MCF 10A (cell line): ENCODE results near the gene TTLL5. TPM values are rescaled to one million over a fixed set of nuclear protein-coding genes. Genes with fewer than 3 reads are reported as not detected.

Source experiments
- BruUV-seq: library from RNA; stranded (reverse); fragments of 400-500 nt; replicated peaks from 2 replicates; lab custom pipeline; 2021; lab: Mats Ljungman, UMichigan
- CTCF ChIA-PET: fragments of 300-600 bp; sonication (Branson Sonifier 250); formaldehyde crosslinking; extraction: SDS; loops from one replicate; lab custom pipeline; 2021; ENCODE audit warnings: antibody characterized with exemption, inconsistent platforms; lab: Yijun Ruan, JAX
- POLR2A ChIA-PET: fragments of 300-600, 350-650 bp; sonication (Branson Sonifier 250); formaldehyde crosslinking; extraction: SDS; loops from one replicate; lab custom pipeline; 2020; ENCODE audit warnings: antibody characterized with exemption, inconsistent platforms; lab: Yijun Ruan, JAX
- DNase-seq: peaks from one replicate; pipeline ENCODE4 v3.0.0-alpha.2; 2018; ENCODE audit not compliant: unreplicated experiment
- H3K27ac Mint-ChIP-seq: one replicate; pipeline ENCODE4 v1.8.0; 2022; ENCODE audit warnings: mild to moderate bottlenecking, low read depth, mixed read lengths; ENCODE audit not compliant: unreplicated experiment
- H3K27me3 Mint-ChIP-seq: one replicate; pipeline ENCODE4 v1.8.0; 2022; ENCODE audit warnings: mixed read lengths; ENCODE audit not compliant: insufficient read depth, unreplicated experiment
- H3K36me3 Mint-ChIP-seq: one replicate; pipeline ENCODE4 v1.8.0; 2022; ENCODE audit warnings: mild to moderate bottlenecking, moderate library complexity, mixed read lengths; ENCODE audit not compliant: insufficient read depth, unreplicated experiment
- H3K4me1 Mint-ChIP-seq: one replicate; pipeline ENCODE4 v1.8.0; 2022; ENCODE audit warnings: mixed read lengths; ENCODE audit not compliant: insufficient read depth, unreplicated experiment
- H3K4me3 Mint-ChIP-seq: one replicate; pipeline ENCODE4 v1.8.0; 2022; ENCODE audit warnings: mild to moderate bottlenecking, moderate library complexity, mixed read lengths; ENCODE audit not compliant: unreplicated experiment
- H3K9me3 Mint-ChIP-seq: one replicate; pipeline ENCODE4 v1.8.0; 2022; ENCODE audit warnings: mixed read lengths; ENCODE audit not compliant: unreplicated experiment
- intact Hi-C: fragments of 100-400 bp; cut with micrococcal nuclease; formaldehyde crosslinking; loops from 2 replicates; pipeline ENCODE4 v1.14.1; 2022
- total RNA-seq: library from RNA; stranded (reverse); gene quantifications from 2 replicates; pipeline ENCODE4 v1.2.3, GENCODE V29; 2022
- TF ChIP-seq, protein P1 (sequence below): fragments of 200-600 bp; IDR thresholded peaks from one replicate; pipeline ENCODE4 v1.8.0; 2022; ENCODE audit warnings: antibody characterized with exemption, mild to moderate bottlenecking; ENCODE audit not compliant: unreplicated experiment

TTLL5 gene
- total RNA-seq, 1 experiment from 2014 or later, result 31.7 TPM

DNA sequence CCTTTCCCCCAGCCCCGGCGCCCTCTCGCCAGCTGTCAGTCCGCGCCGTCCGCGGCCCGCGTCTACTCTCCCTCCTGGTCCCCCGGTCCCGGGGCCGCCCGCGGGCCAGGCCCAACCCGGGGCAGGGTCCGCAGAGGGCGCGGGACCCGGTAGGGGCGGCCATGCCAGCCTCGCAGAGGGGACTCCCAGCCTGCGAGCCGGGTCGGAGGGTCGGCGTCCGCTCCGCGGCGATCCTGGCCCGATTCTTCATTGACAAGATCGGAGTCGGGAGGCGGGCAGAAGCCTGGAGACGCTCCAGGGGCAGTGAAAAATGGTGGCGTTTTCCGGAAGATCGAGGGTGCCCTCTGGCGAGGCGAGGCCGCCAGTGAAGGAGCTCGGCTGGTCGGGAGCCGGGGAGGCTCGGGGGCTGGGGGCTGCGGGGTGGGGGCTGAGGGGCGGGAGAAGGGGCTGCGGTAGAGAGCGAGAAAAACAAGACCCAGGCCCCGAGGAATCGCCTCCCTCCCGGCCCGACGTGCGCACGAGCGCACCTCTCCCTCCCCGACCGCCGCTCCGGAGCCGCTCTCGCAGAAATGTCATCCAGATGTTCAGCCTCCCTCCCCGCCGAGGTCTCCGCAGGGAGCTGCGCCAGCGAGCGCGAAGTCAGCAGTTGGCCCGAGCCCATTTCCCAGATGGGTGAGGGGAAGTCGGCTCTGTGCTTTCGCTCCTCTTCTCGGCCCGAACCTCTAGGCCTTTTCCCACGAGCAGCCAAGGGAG lies 321.4 kb downstream of the TTLL5 start:
- TF ChIP-seq, protein P1, sequence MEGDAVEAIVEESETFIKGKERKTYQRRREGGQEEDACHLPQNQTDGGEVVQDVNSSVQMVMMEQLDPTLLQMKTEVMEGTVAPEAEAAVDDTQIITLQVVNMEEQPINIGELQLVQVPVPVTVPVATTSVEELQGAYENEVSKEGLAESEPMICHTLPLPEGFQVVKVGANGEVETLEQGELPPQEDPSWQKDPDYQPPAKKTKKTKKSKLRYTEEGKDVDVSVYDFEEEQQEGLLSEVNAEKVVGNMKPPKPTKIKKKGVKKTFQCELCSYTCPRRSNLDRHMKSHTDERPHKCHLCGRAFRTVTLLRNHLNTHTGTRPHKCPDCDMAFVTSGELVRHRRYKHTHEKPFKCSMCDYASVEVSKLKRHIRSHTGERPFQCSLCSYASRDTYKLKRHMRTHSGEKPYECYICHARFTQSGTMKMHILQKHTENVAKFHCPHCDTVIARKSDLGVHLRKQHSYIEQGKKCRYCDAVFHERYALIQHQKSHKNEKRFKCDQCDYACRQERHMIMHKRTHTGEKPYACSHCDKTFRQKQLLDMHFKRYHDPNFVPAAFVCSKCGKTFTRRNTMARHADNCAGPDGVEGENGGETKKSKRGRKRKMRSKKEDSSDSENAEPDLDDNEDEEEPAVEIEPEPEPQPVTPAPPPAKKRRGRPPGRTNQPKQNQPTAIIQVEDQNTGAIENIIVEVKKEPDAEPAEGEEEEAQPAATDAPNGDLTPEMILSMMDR, result peak; percentile 72
- Mint-ChIP-seq H3K9me3 (no peaks in the 10 kb centered on the region), H3K4me1 (peaks cover 34% of the 10 kb centered on the region), H3K4me3 (peak overlapping the region; percentile 73), H3K27me3 (no peaks in the 10 kb centered on the region), H3K36me3 (peaks cover 4% of the 10 kb centered on the region), H3K27ac (peak overlapping the region; percentile 78)
- intact Hi-C loops, result loop anchor here (1.0 to 5.0 kb wide), 6 partner anchors 76 to 405 kb away; partner anchors contain the start of genes ERG28, FLVCR2 and TTLL5
- POLR2A ChIA-PET, result interaction anchor here (0.6 to 5.5 kb wide), 15 partner anchors 10 to 405 kb away, joined by 3 to 49 read pairs (median 4); partner anchors contain the start of genes ERG28 and TTLL5
- peak; percentile 81 for DNase-seq
- no TSS peak for BruUV-seq
- CTCF ChIA-PET, result interaction anchor here (0.6 to 12.0 kb wide), 30 partner anchors 9 to 408 kb away, joined by 3 to 205 read pairs (median 3); partner anchors contain the start of gene FLVCR2

DNA sequence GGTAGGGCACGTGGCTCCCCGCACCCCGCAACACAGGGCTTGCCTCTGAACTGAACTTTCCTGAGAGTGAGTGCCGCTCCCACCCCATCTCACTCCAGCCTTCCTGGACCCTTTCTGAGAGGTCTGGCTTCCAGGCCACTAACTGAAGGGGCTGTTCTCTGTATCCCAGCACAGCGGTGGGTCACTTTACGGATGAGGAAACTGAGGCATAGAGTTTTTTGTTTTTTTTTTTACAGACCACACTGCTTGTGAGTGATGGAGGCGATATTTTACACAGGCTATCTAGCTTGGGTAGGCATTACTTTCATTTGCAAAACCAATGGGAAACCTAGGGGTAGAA lies 321.9 kb downstream of the TTLL5 start:
- no peaks in the 10 kb centered on the region for H3K9me3 Mint-ChIP-seq
- H3K4me1 Mint-ChIP-seq, result peaks cover 29% of the 10 kb centered on the region
- H3K36me3 Mint-ChIP-seq, result peaks cover 4% of the 10 kb centered on the region
- no peak overlapping the region for H3K27ac Mint-ChIP-seq
- intact Hi-C loops, result loop anchor here (2.0 to 5.0 kb wide), 3 partner anchors 321 to 406 kb away; partner anchors contain the start of genes ERG28, FLVCR2 and TTLL5
- H3K27me3 Mint-ChIP-seq, result no peaks in the 10 kb centered on the region
- POLR2A ChIA-PET, result interaction anchor here (0.6 to 5.5 kb wide), 14 partner anchors 11 to 406 kb away, joined by 3 to 49 read pairs (median 4); partner anchors contain the start of genes ERG28 and TTLL5
- H3K4me3 Mint-ChIP-seq, result peak overlapping the region; percentile 73
- CTCF ChIA-PET, result interaction anchor here (0.6 to 12.0 kb wide), 24 partner anchors 10 to 408 kb away, joined by 3 to 205 read pairs (median 3); partner anchors contain the start of gene FLVCR2
- DNase-seq, result no peak
- TF ChIP-seq, protein P1, result no peak
- BruUV-seq, result no TSS peak

DNA sequence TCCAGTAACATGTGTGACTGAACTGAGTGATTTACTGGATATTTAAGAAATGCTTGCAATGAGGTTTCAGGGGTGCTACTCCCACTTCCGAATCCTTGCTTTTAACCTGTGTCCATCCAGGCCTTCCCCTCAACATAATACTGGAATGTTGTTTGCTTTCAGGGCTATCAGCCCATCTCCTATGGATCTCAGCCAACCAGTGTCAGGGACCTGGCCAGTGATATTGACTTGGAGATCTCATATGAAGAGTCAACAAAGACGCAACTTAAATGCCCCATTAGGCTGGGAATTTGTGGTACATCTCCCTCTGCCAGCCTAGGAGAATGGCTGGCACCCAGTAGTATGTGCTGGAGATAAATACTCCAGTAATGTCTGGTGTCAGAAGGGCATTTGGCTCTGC lies 323.6 kb downstream of the TTLL5 start:
- POLR2A ChIA-PET, result interaction anchor here (0.7 to 2.2 kb wide), 3 partner anchors 31 to 273 kb away, joined by 3 to 21 read pairs (median 3); no protein-coding TSS in a partner anchor
- no peaks in the 10 kb centered on the region for H3K9me3 Mint-ChIP-seq
- intact Hi-C loops, result loop anchor here (5.0 kb wide), 2 partner anchors 322 to 407 kb away; partner anchors contain the start of genes ERG28, FLVCR2 and TTLL5
- CTCF ChIA-PET, result interaction anchor here (0.7 to 12.0 kb wide), 6 partner anchors 10 to 282 kb away, joined by 3 to 205 read pairs (median 6); no protein-coding TSS in a partner anchor
- no peaks in the 10 kb centered on the region for H3K27me3 Mint-ChIP-seq
- H3K4me1 Mint-ChIP-seq, result peaks cover 26% of the 10 kb centered on the region
- no peak for DNase-seq
- peaks cover 3% of the 10 kb centered on the region for H3K36me3 Mint-ChIP-seq
- TF ChIP-seq, protein P1, result no peak
- H3K27ac Mint-ChIP-seq, result no peak overlapping the region
- H3K4me3 Mint-ChIP-seq, result no peak overlapping the region
- BruUV-seq, result no TSS peak
